Lung (tissue), 12 donors: ENCODE measurements around the gene ACYP2. TPM values are rescaled to one million over a fixed set of nuclear protein-coding genes. Genes with fewer than 3 reads are reported as not detected.

Experiments
- ATAC-seq: fragments of 200-7000 bp; cut with Tn5 transposase; one replicate; pipeline ENCODE4 v1.9.1; 2020; ENCODE audit warnings: moderate number of reproducible peaks; ENCODE audit not compliant: insufficient read depth, low FRiP score
- DNase-seq, 3 donors: peaks; one replicate each; pipeline ENCODE4 v3.0.0-alpha.2; 2013 to 2017
- H3K27ac ChIP-seq, 2 donors: one replicate each; pipeline ENCODE4 v1.5.1; 2013; ENCODE audit warnings: mild to moderate bottlenecking in 2 of 2, moderate library complexity in 2 of 2, control low read depth in 1 of 2, inconsistent platforms in 1 of 2, low read depth in 1 of 2, low read length in 1 of 2
- H3K27me3 ChIP-seq, 3 donors: one replicate each; pipeline ENCODE4 v1.5.1; 2013; ENCODE audit warnings: low read length in 2 of 3; ENCODE audit not compliant: control insufficient read depth in 3 of 3, insufficient read depth in 3 of 3
- H3K36me3 ChIP-seq, 4 donors: one replicate each; pipeline ENCODE4 v1.5.1; 2013; ENCODE audit warnings: low read length in 4 of 4, mild to moderate bottlenecking in 1 of 4, moderate library complexity in 1 of 4; ENCODE audit not compliant: control insufficient read depth in 4 of 4, insufficient read depth in 4 of 4
- H3K4me1 ChIP-seq, 5 donors: one replicate each; pipeline ENCODE4 v1.5.1; 2013; ENCODE audit warnings: low read length in 5 of 5, mild to moderate bottlenecking in 2 of 5, moderate library complexity in 1 of 5; ENCODE audit not compliant: control insufficient read depth in 5 of 5, insufficient read depth in 5 of 5
- H3K4me3 ChIP-seq: one replicate; pipeline ENCODE4 v1.5.1; 2013; ENCODE audit warnings: mild to moderate bottlenecking, control low read depth, moderate library complexity
- H3K9ac ChIP-seq, 2 donors: one replicate each; pipeline ENCODE4 v1.5.1; 2013; ENCODE audit warnings: low read length in 2 of 2, control low read depth in 1 of 2; ENCODE audit not compliant: insufficient read depth in 1 of 2
- H3K9me3 ChIP-seq, 4 donors: one replicate each; pipeline ENCODE4 v1.5.1; 2013; ENCODE audit warnings: low read length in 3 of 4, mild to moderate bottlenecking in 1 of 4, moderate library complexity in 1 of 4; ENCODE audit not compliant: control insufficient read depth in 4 of 4, insufficient read depth in 3 of 4
- WGBS, 2 donors: extraction: QIAGEN DNeasy Blood & Tissue Kit; methylation state at CpG; one replicate each; pipeline ENCODE4 v1.1.7; 2013; 5-methylcytosine and 5-hydroxymethylcytosine counted together
- polyA plus RNA-seq, 2 donors: library from polyadenylated mRNA; stranded (reverse); fragments of 200-250 nt; gene quantifications; one replicate each; pipeline ENCODE4 v1.2.1, GENCODE V29; 2013
- total RNA-seq, 2 donors: library from RNA; depleted of rRNA in 1 of 2; stranded (reverse); fragments of >200 nt in 1 of 2; gene quantifications; one replicate each; pipeline ENCODE4 v1.2.1, GENCODE V29; 2014 to 2021
- TF ChIP-seq, protein P1 (sequence below): IDR thresholded peaks from 2 replicates; pipeline ENCODE4 v1.5.1; 2012; ENCODE audit warnings: mild to moderate bottlenecking; ENCODE audit errors: control extremely low read depth, extremely low read depth
- donor health status: control.
- donor health status: control.
- donor health status: Bipolar disorder and iron deficiency.
- donor health status: healthy.
- donor health status: DM: yes; HTN: yes; CAD: no.

The ACYP2 gene
- total and polyA plus RNA-seq, 4 donors = 13.2 to 23.7 (median 18.0) TPM

DNA sequence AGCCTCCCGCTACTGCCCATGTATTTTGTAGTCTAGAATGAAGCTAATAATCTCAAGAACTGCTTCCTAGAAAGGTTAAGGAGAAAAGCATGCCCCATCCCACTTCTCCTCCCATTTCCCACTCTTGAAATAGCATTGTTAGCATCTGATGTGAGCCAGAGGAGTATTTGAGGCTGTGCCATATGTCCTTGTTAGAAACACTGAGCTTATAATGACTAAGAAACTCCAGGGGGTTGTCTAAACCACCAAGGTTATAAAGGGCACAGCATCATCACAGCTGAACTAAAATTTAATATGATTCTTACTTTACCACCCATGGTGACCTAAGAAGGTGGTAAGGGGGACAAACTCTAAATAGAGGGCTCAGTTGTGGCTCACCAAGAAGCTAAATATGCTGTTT lies 124.0 kb downstream of the ACYP2 start:
- Histone ChIP-seq H3K27me3 (no peaks in the 10 kb centered on the region), H3K4me3 (no peak overlapping the region), H3K36me3 (no peaks in the 10 kb centered on the region), H3K9me3 (no peaks in the 10 kb centered on the region), H3K9ac (no peak overlapping the region), H3K27ac (no peak overlapping the region), H3K4me1 (peaks cover 1 to 12% (median 5%) of the 10 kb centered on the region in 5 donors)
- ATAC-seq = no peak
- 90 to 93% methylated on average over 1 of the region's 1 CpG for WGBS, 2 donors
- no peak for DNase-seq
- TF ChIP-seq, protein P1, sequence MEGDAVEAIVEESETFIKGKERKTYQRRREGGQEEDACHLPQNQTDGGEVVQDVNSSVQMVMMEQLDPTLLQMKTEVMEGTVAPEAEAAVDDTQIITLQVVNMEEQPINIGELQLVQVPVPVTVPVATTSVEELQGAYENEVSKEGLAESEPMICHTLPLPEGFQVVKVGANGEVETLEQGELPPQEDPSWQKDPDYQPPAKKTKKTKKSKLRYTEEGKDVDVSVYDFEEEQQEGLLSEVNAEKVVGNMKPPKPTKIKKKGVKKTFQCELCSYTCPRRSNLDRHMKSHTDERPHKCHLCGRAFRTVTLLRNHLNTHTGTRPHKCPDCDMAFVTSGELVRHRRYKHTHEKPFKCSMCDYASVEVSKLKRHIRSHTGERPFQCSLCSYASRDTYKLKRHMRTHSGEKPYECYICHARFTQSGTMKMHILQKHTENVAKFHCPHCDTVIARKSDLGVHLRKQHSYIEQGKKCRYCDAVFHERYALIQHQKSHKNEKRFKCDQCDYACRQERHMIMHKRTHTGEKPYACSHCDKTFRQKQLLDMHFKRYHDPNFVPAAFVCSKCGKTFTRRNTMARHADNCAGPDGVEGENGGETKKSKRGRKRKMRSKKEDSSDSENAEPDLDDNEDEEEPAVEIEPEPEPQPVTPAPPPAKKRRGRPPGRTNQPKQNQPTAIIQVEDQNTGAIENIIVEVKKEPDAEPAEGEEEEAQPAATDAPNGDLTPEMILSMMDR = no peak

DNA sequence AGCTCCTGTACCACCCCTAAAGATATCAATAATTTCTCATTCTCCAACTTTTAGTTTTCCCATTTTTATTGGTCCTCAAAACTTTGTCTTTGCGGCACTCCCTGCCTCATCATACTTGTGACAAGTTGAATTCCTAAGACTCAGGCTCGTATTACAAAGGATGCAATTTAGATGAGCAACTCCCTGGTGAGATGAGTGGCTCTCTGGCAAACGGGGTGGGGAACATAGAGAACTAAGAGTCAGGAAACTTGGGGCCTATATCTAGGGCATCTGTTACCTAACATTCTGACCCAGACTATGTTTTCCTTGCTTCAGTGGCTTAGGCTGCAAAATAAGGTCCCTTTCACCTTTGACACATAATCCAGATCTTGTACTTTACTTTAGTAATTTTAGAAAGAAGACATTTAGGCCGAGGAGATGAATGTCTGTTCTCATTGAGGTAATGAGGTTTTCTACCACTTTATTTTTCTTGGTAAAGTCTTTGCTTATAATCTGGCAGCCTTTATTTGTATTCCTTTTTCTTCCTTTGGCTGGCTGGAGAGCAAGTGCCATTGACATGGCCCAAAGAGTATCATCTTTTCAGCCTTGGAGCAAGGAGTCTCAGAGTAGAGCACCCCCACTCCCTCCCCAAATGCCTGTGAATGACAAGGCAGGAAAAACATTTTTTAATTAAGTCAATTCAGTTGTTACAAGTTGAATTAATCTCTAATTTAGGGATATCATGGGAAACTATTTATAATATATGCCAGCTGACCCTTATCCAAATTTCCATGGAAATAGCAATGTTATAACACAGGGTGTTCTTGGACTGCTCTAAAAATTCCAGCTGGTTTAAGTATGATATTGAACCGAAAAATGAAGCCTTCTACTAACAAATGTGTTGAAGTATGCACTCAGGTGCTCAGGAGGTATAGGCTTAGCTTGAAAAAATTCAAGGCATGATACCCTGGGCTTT lies 125.4 kb downstream of the ACYP2 start:
- TF ChIP-seq, protein P1 = no peak
- H3K27me3 ChIP-seq = no peaks in the 10 kb centered on the region
- peak in 2 of 3 donors; percentile 80 to 84 for DNase-seq
- peaks cover 1 to 12% (median 5%) of the 10 kb centered on the region in 5 donors for H3K4me1 ChIP-seq
- H3K36me3 ChIP-seq = no peaks in the 10 kb centered on the region
- H3K4me3 ChIP-seq = no peak overlapping the region
- ATAC-seq = no peak
- H3K9ac ChIP-seq = no peak overlapping the region
- WGBS, 2 donors = 57 to 83% methylated on average over 5 of the region's 5 CpGs
- no peak overlapping the region for H3K27ac ChIP-seq
- H3K9me3 ChIP-seq = no peaks in the 10 kb centered on the region

DNA sequence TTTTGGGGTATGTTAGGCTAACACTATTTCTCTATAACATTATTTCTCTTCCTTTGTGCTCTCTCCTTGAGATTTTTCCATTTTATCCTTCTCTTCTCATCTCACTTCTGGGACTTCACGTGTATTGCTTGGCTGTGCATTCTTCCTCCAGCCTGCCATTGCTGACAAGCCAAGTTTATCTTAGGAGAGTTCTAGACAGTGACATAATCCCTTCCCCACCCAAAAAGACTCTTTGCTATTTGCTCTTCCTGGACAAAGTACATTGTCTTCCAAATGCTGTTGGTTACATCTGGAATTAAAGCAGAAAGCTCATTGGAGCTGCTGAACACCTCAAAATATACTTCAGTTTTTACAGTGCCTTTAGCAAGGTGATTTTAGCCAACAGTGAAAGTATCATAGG lies 131.7 kb downstream of the ACYP2 start:
- no peak for ATAC-seq
- H3K36me3 ChIP-seq = no peaks in the 10 kb centered on the region
- H3K4me1 ChIP-seq = peaks cover 0 to under 1% (median 0%) of the 10 kb centered on the region in 5 donors
- no peak overlapping the region for H3K9ac ChIP-seq
- DNase-seq = no peak
- H3K4me3 ChIP-seq = no peak overlapping the region
- TF ChIP-seq, protein P1 = no peak
- no peaks in the 10 kb centered on the region for H3K9me3 ChIP-seq
- no peaks in the 10 kb centered on the region for H3K27me3 ChIP-seq
- H3K27ac ChIP-seq = no peak overlapping the region
- 58 to 67% methylated on average over 1 of the region's 1 CpG for WGBS, 2 donors
